ENCODE results near the gene EVC. TPM values are rescaled to one million over a fixed set of nuclear protein-coding genes. Genes with fewer than 3 reads are reported as not detected.

Gene EVC
- total and polyA plus RNA-seq, 2 of the 8 experiments (the other 6 are each of a cell fraction or from before 2014, with no cell fraction given), result 2.6 to 9.8 TPM

DNA sequence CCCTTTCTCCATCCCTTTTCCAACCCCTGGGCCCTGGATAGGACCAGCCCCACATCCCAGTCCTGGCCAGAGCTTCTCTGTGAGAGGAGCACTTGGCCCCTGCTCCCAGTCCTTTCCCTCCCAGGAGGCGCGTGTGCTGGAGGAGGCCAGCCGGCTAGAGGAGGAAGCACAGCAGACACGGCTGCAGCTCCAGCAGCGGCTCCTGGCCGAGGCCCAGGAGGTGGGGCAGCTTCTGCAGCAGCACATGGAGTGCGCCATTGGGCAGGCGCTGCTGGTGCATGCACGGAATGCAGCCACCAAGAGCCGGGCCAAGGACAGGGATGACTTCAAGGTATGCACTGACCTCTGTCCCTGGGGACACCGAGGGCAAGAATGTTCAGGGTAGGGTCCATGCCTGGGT is 87.5 kb downstream of the EVC start (continued):
- TF ChIP-seq, protein P1, sequence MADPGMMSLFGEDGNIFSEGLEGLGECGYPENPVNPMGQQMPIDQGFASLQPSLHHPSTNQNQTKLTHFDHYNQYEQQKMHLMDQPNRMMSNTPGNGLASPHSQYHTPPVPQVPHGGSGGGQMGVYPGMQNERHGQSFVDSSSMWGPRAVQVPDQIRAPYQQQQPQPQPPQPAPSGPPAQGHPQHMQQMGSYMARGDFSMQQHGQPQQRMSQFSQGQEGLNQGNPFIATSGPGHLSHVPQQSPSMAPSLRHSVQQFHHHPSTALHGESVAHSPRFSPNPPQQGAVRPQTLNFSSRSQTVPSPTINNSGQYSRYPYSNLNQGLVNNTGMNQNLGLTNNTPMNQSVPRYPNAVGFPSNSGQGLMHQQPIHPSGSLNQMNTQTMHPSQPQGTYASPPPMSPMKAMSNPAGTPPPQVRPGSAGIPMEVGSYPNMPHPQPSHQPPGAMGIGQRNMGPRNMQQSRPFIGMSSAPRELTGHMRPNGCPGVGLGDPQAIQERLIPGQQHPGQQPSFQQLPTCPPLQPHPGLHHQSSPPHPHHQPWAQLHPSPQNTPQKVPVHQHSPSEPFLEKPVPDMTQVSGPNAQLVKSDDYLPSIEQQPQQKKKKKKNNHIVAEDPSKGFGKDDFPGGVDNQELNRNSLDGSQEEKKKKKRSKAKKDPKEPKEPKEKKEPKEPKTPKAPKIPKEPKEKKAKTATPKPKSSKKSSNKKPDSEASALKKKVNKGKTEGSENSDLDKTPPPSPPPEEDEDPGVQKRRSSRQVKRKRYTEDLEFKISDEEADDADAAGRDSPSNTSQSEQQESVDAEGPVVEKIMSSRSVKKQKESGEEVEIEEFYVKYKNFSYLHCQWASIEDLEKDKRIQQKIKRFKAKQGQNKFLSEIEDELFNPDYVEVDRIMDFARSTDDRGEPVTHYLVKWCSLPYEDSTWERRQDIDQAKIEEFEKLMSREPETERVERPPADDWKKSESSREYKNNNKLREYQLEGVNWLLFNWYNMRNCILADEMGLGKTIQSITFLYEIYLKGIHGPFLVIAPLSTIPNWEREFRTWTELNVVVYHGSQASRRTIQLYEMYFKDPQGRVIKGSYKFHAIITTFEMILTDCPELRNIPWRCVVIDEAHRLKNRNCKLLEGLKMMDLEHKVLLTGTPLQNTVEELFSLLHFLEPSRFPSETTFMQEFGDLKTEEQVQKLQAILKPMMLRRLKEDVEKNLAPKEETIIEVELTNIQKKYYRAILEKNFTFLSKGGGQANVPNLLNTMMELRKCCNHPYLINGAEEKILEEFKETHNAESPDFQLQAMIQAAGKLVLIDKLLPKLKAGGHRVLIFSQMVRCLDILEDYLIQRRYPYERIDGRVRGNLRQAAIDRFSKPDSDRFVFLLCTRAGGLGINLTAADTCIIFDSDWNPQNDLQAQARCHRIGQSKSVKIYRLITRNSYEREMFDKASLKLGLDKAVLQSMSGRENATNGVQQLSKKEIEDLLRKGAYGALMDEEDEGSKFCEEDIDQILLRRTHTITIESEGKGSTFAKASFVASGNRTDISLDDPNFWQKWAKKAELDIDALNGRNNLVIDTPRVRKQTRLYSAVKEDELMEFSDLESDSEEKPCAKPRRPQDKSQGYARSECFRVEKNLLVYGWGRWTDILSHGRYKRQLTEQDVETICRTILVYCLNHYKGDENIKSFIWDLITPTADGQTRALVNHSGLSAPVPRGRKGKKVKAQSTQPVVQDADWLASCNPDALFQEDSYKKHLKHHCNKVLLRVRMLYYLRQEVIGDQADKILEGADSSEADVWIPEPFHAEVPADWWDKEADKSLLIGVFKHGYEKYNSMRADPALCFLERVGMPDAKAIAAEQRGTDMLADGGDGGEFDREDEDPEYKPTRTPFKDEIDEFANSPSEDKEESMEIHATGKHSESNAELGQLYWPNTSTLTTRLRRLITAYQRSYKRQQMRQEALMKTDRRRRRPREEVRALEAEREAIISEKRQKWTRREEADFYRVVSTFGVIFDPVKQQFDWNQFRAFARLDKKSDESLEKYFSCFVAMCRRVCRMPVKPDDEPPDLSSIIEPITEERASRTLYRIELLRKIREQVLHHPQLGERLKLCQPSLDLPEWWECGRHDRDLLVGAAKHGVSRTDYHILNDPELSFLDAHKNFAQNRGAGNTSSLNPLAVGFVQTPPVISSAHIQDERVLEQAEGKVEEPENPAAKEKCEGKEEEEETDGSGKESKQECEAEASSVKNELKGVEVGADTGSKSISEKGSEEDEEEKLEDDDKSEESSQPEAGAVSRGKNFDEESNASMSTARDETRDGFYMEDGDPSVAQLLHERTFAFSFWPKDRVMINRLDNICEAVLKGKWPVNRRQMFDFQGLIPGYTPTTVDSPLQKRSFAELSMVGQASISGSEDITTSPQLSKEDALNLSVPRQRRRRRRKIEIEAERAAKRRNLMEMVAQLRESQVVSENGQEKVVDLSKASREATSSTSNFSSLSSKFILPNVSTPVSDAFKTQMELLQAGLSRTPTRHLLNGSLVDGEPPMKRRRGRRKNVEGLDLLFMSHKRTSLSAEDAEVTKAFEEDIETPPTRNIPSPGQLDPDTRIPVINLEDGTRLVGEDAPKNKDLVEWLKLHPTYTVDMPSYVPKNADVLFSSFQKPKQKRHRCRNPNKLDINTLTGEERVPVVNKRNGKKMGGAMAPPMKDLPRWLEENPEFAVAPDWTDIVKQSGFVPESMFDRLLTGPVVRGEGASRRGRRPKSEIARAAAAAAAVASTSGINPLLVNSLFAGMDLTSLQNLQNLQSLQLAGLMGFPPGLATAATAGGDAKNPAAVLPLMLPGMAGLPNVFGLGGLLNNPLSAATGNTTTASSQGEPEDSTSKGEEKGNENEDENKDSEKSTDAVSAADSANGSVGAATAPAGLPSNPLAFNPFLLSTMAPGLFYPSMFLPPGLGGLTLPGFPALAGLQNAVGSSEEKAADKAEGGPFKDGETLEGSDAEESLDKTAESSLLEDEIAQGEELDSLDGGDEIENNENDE (IDR thresholded peaks at IDR 0.05; ENCODE audit: insufficient replicate concordance, low read length), result no peak
- no peak for TF ChIP-seq NRF1 (IDR thresholded peaks at IDR 0.05; ENCODE audit: low read depth, low read length)

All from H1 (cell line).